ENCODE measurements around the gene DBR1.

DBR1 gene

GRCh38 chr3:138119423-138119766, 55.3 kb downstream of the DBR1 start:
- DNase-seq = no peak

- DNase-seq = peak; percentile 65
Observed at GRCh38 chr3:138118612-138119422, 55.9 kb downstream of the DBR1 start.

DNA sequence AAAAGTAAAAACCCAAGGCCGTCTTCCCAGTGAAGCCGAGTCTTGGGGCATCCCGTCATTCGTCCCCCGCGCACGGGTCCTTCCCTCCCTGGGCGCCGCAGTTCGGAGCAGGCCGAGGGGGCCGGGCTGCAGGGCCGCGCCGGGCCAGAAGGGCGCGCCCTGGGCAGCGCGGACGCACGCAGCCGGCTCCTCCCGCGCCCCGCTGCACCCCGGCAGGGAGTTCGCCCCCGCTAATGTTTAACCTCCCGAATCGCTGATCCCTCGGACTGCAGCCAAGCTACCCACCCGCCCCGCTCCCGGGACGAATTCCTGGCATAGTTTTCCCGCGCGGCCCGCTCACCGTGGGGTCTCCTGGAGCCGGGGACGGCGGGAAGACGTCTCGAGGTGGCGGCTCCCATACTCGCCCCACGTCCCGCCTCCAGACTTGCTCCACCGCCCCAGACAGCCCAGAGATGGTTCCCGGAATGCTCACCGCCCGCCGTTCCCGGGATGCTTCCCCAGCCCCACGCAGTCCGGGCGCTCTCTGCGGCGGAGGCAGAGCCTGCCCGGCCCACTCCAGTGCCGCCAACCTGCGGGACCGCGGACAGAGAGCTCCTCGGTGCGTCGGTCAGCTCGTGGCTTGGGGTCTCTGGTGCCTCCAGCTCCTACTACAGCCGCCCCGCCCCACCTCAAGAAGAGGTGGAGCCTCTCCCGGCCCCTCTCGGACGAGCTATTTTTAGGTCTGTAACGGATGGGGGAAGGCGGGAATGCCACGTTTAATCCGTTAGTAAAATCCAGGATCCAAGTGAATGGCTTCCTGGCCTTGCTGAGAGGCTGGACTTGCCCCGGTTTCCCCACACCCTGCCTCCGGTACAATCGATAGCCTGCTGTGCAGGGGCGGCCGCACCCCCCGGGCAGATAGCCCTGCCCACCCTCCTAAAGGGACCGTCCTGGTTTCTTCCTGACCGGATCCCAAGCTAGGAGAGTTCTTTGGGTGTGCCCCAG, 59.4 kb downstream of the DBR1 start, which contains the start of gene DZIP1L:
TSS of gene DZIP1L (minus strand) at position 621 of the 984 bp plus-strand sequence. CDS start 11,637 bp downstream, outside the sequence.
- peak; percentile 51 for DNase-seq

GRCh38 chr3:138114431-138114918, 60.2 kb downstream of the DBR1 start:
- no peak for DNase-seq

- DNase-seq = no peak
Observed at GRCh38 chr3:138113326-138113725, 61.4 kb downstream of the DBR1 start.

- DNase-seq = no peak
Observed at GRCh38 chr3:138112362-138112761, 62.4 kb downstream of the DBR1 start.

Measured in NCI-H1694 treated with DMSO at 0.1 percent for 48 hours (cell line).